HL-60 (cell line): ENCODE measurements around the gene NEDD4L.

ENCODE experiments used
- GABPA ChIP-seq: IDR thresholded peaks from 2 replicates; pipeline ENCODE4 v1.6.1; 2012; ENCODE audit warnings: low read depth
- POLR2AphosphoS5 ChIP-seq: IDR thresholded peaks from 2 replicates; pipeline ENCODE4 v1.6.1; 2012; ENCODE audit warnings: low read depth
- SPI1 ChIP-seq: IDR thresholded peaks from 2 replicates; pipeline ENCODE4 v1.6.1; 2012; ENCODE audit warnings: low read depth, mild to moderate bottlenecking, borderline replicate concordance
- TF ChIP-seq, protein P1 (sequence below): IDR thresholded peaks from one replicate; pipeline ENCODE4 v1.5.1; 2011; ENCODE audit warnings: low read length, control low read depth, inconsistent platforms; ENCODE audit not compliant: insufficient read depth
- TF ChIP-seq, protein P2 (sequence below): IDR thresholded peaks from 2 replicates; pipeline ENCODE4 v1.6.1; 2012; ENCODE audit warnings: low read depth; ENCODE audit not compliant: insufficient replicate concordance

DNA sequence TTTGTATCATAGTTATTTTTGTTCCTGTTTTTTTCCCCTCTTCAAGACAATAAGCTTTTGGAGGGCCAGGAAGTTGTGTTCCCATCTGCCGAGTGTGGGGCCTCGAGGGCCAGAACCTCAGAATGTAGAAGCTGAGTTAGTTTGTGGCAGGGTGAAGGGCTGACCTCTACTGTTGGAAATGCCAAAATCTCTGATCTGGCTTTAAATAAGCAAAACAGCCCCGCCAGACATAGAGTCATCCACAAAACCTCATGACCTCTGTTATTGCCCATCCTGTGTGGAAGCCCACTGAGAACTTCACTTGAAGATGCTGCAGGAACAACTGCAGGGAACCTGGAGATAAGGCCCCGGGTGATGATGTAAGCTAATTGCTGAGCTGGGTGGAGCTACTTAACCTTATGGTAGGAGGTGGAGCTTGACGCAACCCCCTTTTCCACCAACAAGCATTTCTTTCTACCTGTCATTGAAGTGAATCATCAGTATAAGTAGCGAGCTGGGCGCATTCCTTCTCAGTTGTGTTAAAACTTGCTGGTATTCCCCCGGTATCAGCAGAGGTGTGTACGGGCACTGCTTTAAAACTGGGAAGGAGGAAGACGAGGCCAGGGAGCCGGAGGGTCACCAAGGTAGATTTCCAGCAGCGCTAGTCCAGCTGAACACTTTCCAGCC lies 177.2 kb downstream of the NEDD4L start:
- TF ChIP-seq, protein P1, sequence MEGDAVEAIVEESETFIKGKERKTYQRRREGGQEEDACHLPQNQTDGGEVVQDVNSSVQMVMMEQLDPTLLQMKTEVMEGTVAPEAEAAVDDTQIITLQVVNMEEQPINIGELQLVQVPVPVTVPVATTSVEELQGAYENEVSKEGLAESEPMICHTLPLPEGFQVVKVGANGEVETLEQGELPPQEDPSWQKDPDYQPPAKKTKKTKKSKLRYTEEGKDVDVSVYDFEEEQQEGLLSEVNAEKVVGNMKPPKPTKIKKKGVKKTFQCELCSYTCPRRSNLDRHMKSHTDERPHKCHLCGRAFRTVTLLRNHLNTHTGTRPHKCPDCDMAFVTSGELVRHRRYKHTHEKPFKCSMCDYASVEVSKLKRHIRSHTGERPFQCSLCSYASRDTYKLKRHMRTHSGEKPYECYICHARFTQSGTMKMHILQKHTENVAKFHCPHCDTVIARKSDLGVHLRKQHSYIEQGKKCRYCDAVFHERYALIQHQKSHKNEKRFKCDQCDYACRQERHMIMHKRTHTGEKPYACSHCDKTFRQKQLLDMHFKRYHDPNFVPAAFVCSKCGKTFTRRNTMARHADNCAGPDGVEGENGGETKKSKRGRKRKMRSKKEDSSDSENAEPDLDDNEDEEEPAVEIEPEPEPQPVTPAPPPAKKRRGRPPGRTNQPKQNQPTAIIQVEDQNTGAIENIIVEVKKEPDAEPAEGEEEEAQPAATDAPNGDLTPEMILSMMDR, result no peak
- no peak for TF ChIP-seq GABPA
- no peak for TF ChIP-seq POLR2AphosphoS5
- TF ChIP-seq SPI1, result no peak
- TF ChIP-seq, protein P2, sequence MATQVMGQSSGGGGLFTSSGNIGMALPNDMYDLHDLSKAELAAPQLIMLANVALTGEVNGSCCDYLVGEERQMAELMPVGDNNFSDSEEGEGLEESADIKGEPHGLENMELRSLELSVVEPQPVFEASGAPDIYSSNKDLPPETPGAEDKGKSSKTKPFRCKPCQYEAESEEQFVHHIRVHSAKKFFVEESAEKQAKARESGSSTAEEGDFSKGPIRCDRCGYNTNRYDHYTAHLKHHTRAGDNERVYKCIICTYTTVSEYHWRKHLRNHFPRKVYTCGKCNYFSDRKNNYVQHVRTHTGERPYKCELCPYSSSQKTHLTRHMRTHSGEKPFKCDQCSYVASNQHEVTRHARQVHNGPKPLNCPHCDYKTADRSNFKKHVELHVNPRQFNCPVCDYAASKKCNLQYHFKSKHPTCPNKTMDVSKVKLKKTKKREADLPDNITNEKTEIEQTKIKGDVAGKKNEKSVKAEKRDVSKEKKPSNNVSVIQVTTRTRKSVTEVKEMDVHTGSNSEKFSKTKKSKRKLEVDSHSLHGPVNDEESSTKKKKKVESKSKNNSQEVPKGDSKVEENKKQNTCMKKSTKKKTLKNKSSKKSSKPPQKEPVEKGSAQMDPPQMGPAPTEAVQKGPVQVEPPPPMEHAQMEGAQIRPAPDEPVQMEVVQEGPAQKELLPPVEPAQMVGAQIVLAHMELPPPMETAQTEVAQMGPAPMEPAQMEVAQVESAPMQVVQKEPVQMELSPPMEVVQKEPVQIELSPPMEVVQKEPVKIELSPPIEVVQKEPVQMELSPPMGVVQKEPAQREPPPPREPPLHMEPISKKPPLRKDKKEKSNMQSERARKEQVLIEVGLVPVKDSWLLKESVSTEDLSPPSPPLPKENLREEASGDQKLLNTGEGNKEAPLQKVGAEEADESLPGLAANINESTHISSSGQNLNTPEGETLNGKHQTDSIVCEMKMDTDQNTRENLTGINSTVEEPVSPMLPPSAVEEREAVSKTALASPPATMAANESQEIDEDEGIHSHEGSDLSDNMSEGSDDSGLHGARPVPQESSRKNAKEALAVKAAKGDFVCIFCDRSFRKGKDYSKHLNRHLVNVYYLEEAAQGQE, result no peak
